Measurements from ENCODE around the gene CCDC181. TPM values are rescaled to one million over a fixed set of nuclear protein-coding genes. Genes with fewer than 3 reads are reported as not detected.

The CCDC181 gene
- total RNA-seq, 1 donor from 2014 or later, result 0.26 TPM

GRCh38 chr1:169345511-169345910 is 81.8 kb downstream of the CCDC181 start:
- H3K36me3 ChIP-seq (ENCODE audit: control insufficient read depth, insufficient read depth, low read length), result no peaks in the 10 kb centered on the region
- FAIRE-seq (no peak), DNase-seq (ENCODE audit: low read depth) (no peak)
- no peaks in the 10 kb centered on the region for H3K27me3 ChIP-seq (ENCODE audit: control insufficient read depth, insufficient read depth, low read length)
- no peak overlapping the region for H3K4me3 ChIP-seq (ENCODE audit: low read depth, low read length)
- no peak for TF ChIP-seq CTCF (IDR thresholded peaks at IDR 0.05; ENCODE audit: insufficient read depth, low read length, severe bottlenecking)

Other genes with a start within 250 kb of the CCDC181 start
- gene NME7, start 59.7 kb downstream of the CCDC181 start, total RNA-seq, result 7.7 and 11.6 TPM in 2 replicates
- gene BLZF1, start 59.3 kb downstream of the CCDC181 start, total RNA-seq, result 23.4 and 31.1 TPM in 2 replicates
- gene SLC19A2, start 58.5 kb upstream of the CCDC181 start, total RNA-seq, result 11.9 and 16.8 TPM in 2 replicates
- not detected in 2 replicates for gene F5, start 159.0 kb upstream of the CCDC181 start, total RNA-seq
- not detected in 2 replicates for gene SELP, start 202.7 kb upstream of the CCDC181 start, total RNA-seq